Right lung (tissue), 5 donors: ENCODE measurements around the gene S1PR4. TPM values are rescaled to one million over a fixed set of nuclear protein-coding genes. Genes with fewer than 3 reads are reported as not detected.
"Not testable (repeated sequence)": the region's sequence is repeated elsewhere in the genome, so short reads cannot be mapped to it uniquely, and the experiment has no call there.

ENCODE experiments used
- DNase-seq, 2 donors: peaks; one replicate each; pipeline ENCODE4 v3.0.0-alpha.2; 2013
- polyA plus RNA-seq, 5 donors: library from polyadenylated mRNA; unstranded; fragments of 120-200 nt; gene quantifications; one replicate each; pipeline versions ENCODE4 v1.2.1 to v1.2.3, GENCODE V29; 2013; ENCODE audit warnings: inconsistent platforms in 1 of 5, low replicate concordance in 1 of 5; ENCODE audit not compliant: insufficient read length in 5 of 5, insufficient read depth in 1 of 5

Gene S1PR4
- polyA plus RNA-seq, 5 donors, result 1.2 to 2.8 (median 1.7) TPM

GRCh38 chr19:3151563-3152418, 26.8 kb upstream of the S1PR4 start:
- DNase-seq, result no peak

GRCh38 chr19:3152419-3152780, 26.2 kb upstream of the S1PR4 start:
- no peak for DNase-seq

GRCh38 chr19:3153286-3154230, 25.0 kb upstream of the S1PR4 start:
- no peak for DNase-seq

GRCh38 chr19:3154447-3154846, 24.1 kb upstream of the S1PR4 start:
- not testable (repeated sequence) for DNase-seq

GRCh38 chr19:3154957-3155736, 23.4 kb upstream of the S1PR4 start:
- no peak for DNase-seq

- DNase-seq, result no peak
These were observed 21.3 kb upstream of the S1PR4 start for GRCh38 chr19:3157096-3157845.

GRCh38 chr19:3159565-3159964, 19.0 kb upstream of the S1PR4 start:
- DNase-seq, result no peak

- DNase-seq, result no peak
These were observed 18.4 kb upstream of the S1PR4 start for GRCh38 chr19:3160219-3160618.

- DNase-seq, result no peak
These were observed 17.1 kb upstream of the S1PR4 start for GRCh38 chr19:3161453-3161852.

- DNase-seq, result no peak
These were observed 15.9 kb upstream of the S1PR4 start for GRCh38 chr19:3162418-3163229.

- DNase-seq, result peak in 1 of 2 donors; percentile 55
These were observed 15.2 kb upstream of the S1PR4 start for GRCh38 chr19:3163230-3163886.

GRCh38 chr19:3163943-3164342, 14.6 kb upstream of the S1PR4 start:
- no peak for DNase-seq

GRCh38 chr19:3167533-3168272, 10.9 kb upstream of the S1PR4 start:
- DNase-seq, result no peak

GRCh38 chr19:3171894-3172672, 6.5 kb upstream of the S1PR4 start:
- DNase-seq, result no peak

GRCh38 chr19:3172673-3173000, 5.9 kb upstream of the S1PR4 start:
- not testable (repeated sequence) for DNase-seq

GRCh38 chr19:3175781-3176714, 2.5 kb upstream of the S1PR4 start:
- peak; percentile 44 to 61 for DNase-seq
